Right lobe of liver (tissue), 4 donors: ENCODE results near the gene SMIM11.
"Not testable (repeated sequence)": the region's sequence is repeated elsewhere in the genome, so short reads cannot be mapped to it uniquely, and the experiment has no call there.

Source experiments
- CTCF ChIP-seq, 4 donors: fragments of 200-600 bp in 3 of 4; fragments of 450-650 bp in 1 of 4; IDR thresholded peaks; one replicate each; pipeline versions ENCODE4 v1.5.1 to v1.8.0; 2016 to 2022; ENCODE audit warnings: antibody characterized with exemption in 4 of 4, mild to moderate bottlenecking in 2 of 4
- POLR2A ChIP-seq: fragments of 450-650 bp; IDR thresholded peaks from one replicate; pipeline ENCODE4 v1.6.1; 2017; ENCODE audit warnings: antibody characterized with exemption, mild to moderate bottlenecking
- donor health status: DM: no; HTN: no; CAD: no.
- donor health status: DM: no; HTN: no; CAD: no.
- donor health status: DM: no; HTN: yes; CAD: no.

DNA sequence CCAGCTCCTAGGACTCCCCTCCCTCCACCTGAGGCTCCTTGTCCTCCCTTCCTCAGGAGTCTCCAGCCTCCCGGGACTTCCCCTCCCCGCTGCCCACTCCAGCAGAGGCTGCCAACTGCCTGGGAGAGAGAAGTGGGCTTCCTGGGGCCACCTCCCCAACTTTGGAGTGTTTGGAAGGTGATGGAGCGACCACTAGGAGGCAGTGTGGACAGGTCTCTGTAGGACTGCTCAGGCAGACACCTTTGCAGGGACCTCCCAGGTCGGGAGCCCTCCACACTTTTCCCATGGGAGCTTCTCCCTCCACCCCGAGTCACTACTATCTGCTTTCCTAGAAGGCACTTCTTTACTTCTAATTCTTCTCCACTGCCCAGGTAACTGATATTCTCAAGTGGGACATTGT is 29.4 kb downstream of the SMIM11 start:
- TF ChIP-seq POLR2A; CTCF (IDR thresholded peaks at IDR 0.05): not testable (repeated sequence)
